Panc1 (cell line): ENCODE results near the gene FNBP1L. TPM values are rescaled to one million over a fixed set of nuclear protein-coding genes. Genes with fewer than 3 reads are reported as not detected.

Experiments used
- ATAC-seq: fragments of 200-7000 bp; cut with Tn5 transposase; 2 replicates; pipeline ENCODE4 v1.9.1; 2020; ENCODE audit warnings: mild to moderate bottlenecking, moderate library complexity
- BruUV-seq: library from RNA; stranded (reverse); fragments of 400-500 nt; replicated peaks from 2 replicates; lab custom pipeline; 2021; lab: Mats Ljungman, UMichigan
- CTCF ChIA-PET: fragments of 300-600 bp; sonication (Branson Sonifier 250); formaldehyde crosslinking; loops from one replicate; lab custom pipeline; 2022; ENCODE audit warnings: antibody characterized with exemption; lab: Charles Lee
- POLR2A ChIA-PET: fragments of 300-600 bp; sonication (Branson Sonifier 250); formaldehyde crosslinking; loops from one replicate; lab custom pipeline; 2022; ENCODE audit warnings: antibody characterized with exemption; lab: Charles Lee
- DNase-seq: peaks from one replicate; pipeline ENCODE4 v3.0.0-alpha.2; 2010; ENCODE audit warnings: low read depth, low spot score
- H3K27ac ChIP-seq: 2 replicates; pipeline ENCODE4 v1.5.1; 2011; ENCODE audit warnings: mild to moderate bottlenecking, low read length, inconsistent platforms
- H3K27me3 ChIP-seq: fragments of 200-500 bp; sonication (Bioruptor generic); 2 replicates; pipeline ENCODE4 v1.6.0; 2014; ENCODE audit warnings: low read length, inconsistent platforms; ENCODE audit not compliant: control insufficient read depth, insufficient read depth
- H3K36me3 ChIP-seq: fragments of 200-500 bp; sonication (Bioruptor generic); 2 replicates; pipeline ENCODE4 v1.5.1; 2014; ENCODE audit warnings: inconsistent platforms, mild to moderate bottlenecking, low read length, moderate library complexity; ENCODE audit not compliant: control insufficient read depth, insufficient read depth
- H3K4me1 ChIP-seq: 2 replicates; pipeline ENCODE4 v1.5.1; 2011; ENCODE audit warnings: inconsistent platforms, mild to moderate bottlenecking, low read length, moderate library complexity; ENCODE audit not compliant: control insufficient read depth, insufficient read depth
- H3K4me3 ChIP-seq, 2 experiments: 2 replicates each; pipeline ENCODE4 v1.5.1; 2011 to 2012; ENCODE audit warnings: low read depth in 2 of 2, low read length in 2 of 2, mild to moderate bottlenecking in 2 of 2, inconsistent platforms in 1 of 2, moderate library complexity in 1 of 2
- H3K9me3 ChIP-seq: fragments of 200-500 bp; sonication (Bioruptor generic); 2 replicates; pipeline ENCODE4 v1.5.1; 2014; ENCODE audit warnings: low read depth, mild to moderate bottlenecking, inconsistent platforms, low read length, moderate library complexity; ENCODE audit not compliant: control insufficient read depth, insufficient read depth
- CTCF ChIP-seq: fragments of 450-650 bp; IDR thresholded peaks from 2 replicates; pipeline ENCODE4 v1.5.1; 2017; ENCODE audit warnings: mild to moderate bottlenecking
- POLR2AphosphoS5 ChIP-seq: IDR thresholded peaks from 2 replicates; pipeline ENCODE4 v1.6.1; 2012; ENCODE audit warnings: mild to moderate bottlenecking, low read depth, low read length, moderate library complexity
- REST ChIP-seq, 2 experiments: IDR thresholded peaks; 2 replicates each; pipeline ENCODE4 v1.6.1; 2011 to 2012; ENCODE audit warnings: low read depth in 2 of 2, control low read depth in 1 of 2, low read length in 1 of 2, mild to moderate bottlenecking in 1 of 2, moderate library complexity in 1 of 2; ENCODE audit not compliant: insufficient read depth in 1 of 2
- SIN3A ChIP-seq: IDR thresholded peaks from 2 replicates; pipeline ENCODE4 v1.6.1; 2012; ENCODE audit warnings: low read depth, mild to moderate bottlenecking, low read length, moderate library complexity, borderline replicate concordance; ENCODE audit not compliant: insufficient read depth
- TCF7L2 ChIP-seq: IDR thresholded peaks from 2 replicates; pipeline ENCODE4 v1.6.1; 2011; ENCODE audit warnings: mild to moderate bottlenecking, low read depth, low read length, inconsistent platforms
- in situ Hi-C: cut with HindIII; loops from 2 replicates; pipeline ENCODE4 v1.10.0; 2016; ENCODE audit warnings: low sequenced_read_pairs, low pct_unique_long_range_greater_than_20kb
- intact Hi-C: fragments of 100-400 bp; cut with micrococcal nuclease; formaldehyde crosslinking; loops from one replicate; pipeline ENCODE4 v1.10.0; 2022; ENCODE audit not compliant: unreplicated experiment
- total RNA-seq: library from RNA; stranded (reverse); gene quantifications from one replicate; pipeline ENCODE4 v1.2.1, GENCODE V29; 2021; ENCODE audit not compliant: unreplicated experiment

The FNBP1L gene
- total RNA-seq, 1 experiment from 2014 or later = 25.1 TPM

- TF ChIP-seq TCF7L2 (no peak), CTCF (no peak), SIN3A (no peak)
- Histone ChIP-seq H3K4me3 (no peak overlapping the region), H3K4me1 (no peaks in the 10 kb centered on the region), H3K27ac (no peak overlapping the region), H3K9me3 (no peaks in the 10 kb centered on the region), H3K36me3 (no peaks in the 10 kb centered on the region), H3K27me3 (no peaks in the 10 kb centered on the region)
- intact Hi-C loops = no loop called here
- POLR2A ChIA-PET = no interaction called here
- in situ Hi-C loops = no loop called here
- ATAC-seq (no peak), DNase-seq (no peak)
- BruUV-seq = no TSS peak
- CTCF ChIA-PET = no interaction called here
These were observed 21.7 kb upstream of the FNBP1L start for GRCh38 chr1:93426181-93426580.

GRCh38 chr1:93427656-93428055 lies 20.3 kb upstream of the FNBP1L start:
- TF ChIP-seq TCF7L2 = no peak
- TF ChIP-seq SIN3A = no peak
- TF ChIP-seq POLR2AphosphoS5 = no peak
- no peak for TF ChIP-seq REST (IDR thresholded peaks at IDR 0.05; ENCODE audit: insufficient read depth in 1 of 2, low read depth in 2 of 2, low read length in 1 of 2)
- no peak for TF ChIP-seq CTCF
- BruUV-seq = no TSS peak
- no peak for ATAC-seq
- H3K27ac ChIP-seq = no peak overlapping the region
- ChIA-PET CTCF (no interaction called here), POLR2A (no interaction called here)
- H3K4me3 ChIP-seq = no peak overlapping the region
- in situ Hi-C loops (no loop called here), intact Hi-C loops (no loop called here)
- H3K9me3 ChIP-seq = no peaks in the 10 kb centered on the region
- no peaks in the 10 kb centered on the region for H3K4me1 ChIP-seq
- H3K27me3 ChIP-seq = no peaks in the 10 kb centered on the region
- DNase-seq = no peak
- H3K36me3 ChIP-seq = no peaks in the 10 kb centered on the region
